HG02973 (cell line): Measurements from ENCODE around the gene RPS10.
"Not testable (repeated sequence)": the region's sequence is repeated elsewhere in the genome, so short reads cannot be mapped to it uniquely, and the experiment has no call there.

Source experiments
- ATAC-seq: cut with Tn5 transposase; IDR thresholded peaks from one replicate; pipeline ENCODE4 v1.9.1; 2021; ENCODE audit warnings: moderate library complexity; ENCODE audit not compliant: unreplicated experiment

RPS10 gene

DNA sequence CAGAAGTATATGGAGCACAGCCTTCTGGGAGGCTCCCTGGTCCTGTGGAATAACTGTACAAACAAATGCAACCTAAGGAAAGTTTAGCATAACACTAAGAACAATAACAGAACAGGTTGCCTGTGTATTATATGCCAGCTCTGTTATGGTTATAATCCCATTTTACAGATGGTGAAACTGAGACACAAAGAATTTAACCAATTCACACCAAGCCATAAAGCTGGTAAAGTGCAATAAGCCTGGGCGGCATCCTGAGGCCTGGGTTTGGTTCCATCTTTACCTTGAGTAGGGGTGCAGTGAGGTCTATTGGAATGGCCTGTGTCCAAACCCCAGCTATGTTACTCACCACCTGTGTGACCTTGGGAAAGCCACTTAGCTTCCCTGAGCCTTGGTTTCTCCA is 25.3 kb upstream of the RPS10 start:
- no peak for ATAC-seq

DNA sequence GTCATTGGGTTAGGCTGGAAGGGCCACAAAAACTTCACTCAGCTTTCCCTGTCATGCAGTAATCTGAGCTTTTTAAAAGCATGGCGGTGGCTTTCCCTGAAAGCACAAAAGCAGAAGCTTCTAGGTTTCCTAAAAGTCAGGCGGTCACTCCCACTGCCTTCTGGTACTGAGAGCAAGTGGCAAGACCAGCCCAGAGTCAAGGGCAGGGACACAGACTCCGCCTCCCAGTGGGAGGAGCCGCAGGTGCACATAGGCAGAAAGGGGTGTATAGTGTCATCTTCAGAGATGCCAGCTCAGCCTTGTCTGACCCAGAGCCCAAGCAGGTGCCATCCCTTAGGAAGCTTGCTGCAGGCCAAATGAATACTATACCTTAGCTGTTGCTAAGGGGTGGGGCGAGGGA is 22.0 kb upstream of the RPS10 start:
- ATAC-seq, result no peak

DNA sequence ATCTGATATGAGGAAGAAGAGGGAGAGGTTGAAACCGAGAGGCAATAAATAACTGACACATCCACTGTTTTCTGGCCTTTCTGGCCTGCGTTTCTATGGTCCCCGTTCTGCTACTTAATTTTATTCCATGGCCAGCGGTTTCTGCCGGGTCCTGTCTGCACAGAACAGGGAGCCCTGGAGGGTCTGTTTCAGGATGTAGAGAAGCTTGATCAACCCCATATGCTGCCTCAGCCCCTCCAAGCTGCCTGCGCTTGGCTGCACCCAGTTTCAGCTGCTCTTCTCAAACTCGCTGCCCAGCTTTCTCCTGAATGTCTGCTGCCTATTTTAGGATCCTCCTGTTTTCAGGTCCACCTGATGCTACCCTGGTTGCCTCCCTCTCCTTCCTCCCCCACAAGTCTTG is 21.5 kb upstream of the RPS10 start:
- no peak for ATAC-seq

DNA sequence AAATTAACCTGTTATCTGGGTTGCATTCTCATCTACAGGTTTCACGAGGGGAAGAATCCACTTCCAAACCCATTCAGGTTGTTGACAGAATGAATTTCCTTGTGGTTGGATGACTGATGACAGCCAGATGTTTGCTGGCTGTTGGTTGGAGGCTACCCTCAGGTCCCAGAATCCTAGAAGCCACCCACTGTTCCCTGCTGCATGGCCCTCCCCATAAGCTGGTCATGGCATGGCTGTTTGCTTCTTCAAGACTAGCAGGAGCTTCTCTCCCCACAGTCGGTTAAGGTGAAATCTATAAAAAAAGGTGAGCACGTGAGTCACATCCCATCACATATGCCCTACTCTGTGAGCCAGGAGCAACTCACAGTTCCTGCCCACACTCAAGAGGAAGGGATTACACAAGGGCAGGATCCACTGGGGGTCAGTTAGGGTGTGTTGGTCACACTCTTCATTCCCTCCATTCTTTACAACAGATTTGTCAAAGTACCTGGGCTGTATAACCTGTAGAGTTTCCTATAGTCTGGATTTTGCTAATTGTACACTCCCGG is 19.5 kb upstream of the RPS10 start:
- ATAC-seq, result no peak

DNA sequence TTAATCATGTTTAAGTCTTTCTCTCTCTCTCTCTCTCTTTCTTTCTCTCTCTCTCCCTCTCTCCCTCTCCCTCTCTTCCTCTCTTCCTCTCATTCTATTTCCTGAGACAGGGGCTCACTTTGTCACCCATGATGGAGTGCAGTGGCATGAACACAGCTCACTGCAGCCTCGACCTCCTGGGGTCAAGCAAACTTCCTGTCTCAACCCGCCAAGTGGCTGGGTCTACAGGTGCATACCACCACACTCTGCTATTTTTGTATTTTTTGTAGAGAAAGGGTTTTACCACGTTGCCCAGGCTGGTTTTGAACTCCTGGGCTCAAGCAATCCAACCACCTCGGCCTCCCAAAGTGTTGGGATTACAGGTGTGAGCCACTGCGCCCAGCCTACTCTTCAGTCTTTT is 15.7 kb upstream of the RPS10 start:
- no peak for ATAC-seq

DNA sequence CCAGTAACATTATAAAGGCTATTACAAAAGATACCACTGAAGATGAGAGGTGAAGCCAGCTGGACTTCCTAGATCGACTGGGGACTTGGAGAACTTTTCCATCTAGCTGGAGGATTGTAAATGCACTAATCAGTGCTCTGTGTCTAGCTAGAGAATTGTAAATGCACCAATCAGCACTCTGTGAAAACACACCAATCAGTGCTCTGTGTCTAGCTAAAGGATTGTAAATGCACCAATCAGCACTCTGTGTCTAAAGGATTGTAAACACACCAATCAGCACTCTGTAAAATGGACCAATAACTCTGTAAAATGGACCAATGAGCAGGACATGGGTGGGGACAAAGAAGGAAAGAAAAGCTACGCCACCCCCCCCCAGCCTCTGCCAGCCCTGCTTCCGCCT is 13.6 kb upstream of the RPS10 start:
- no peak for ATAC-seq

DNA sequence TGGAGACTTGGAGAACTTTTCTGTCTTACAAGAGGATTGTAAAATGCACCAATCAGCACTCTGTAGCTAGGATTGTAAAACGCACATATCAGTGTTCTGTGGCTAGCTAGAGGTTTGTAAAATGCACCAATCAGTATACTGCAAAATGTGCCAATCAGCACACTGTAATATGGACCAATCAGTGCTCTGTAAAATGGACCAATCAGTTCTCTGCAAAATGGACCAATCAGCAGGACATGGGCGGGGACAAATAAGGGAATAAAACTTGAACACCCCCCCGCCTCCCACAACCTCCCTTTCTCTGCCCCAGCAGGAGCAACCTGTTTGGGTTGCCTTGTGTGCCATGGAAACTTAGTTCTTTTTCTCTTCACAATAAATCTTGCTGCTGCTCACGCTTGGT is 12.8 kb upstream of the RPS10 start:
- ATAC-seq, result no peak

DNA sequence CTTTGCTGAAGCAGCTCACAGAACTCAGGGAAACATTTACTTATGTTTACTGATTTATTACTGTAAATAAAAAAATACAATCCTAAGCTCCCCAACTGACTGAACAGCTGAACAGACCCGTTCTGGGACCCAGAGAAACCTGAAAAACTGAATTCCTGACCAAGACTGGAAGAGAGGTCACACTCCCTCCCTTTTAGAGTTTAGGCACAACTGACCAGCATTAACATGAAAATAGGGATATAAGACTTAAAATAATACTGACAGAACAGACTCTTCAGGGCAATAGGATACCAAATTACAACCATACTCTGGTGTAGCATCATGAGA is 11.7 kb upstream of the RPS10 start:
- ATAC-seq, result no peak

DNA sequence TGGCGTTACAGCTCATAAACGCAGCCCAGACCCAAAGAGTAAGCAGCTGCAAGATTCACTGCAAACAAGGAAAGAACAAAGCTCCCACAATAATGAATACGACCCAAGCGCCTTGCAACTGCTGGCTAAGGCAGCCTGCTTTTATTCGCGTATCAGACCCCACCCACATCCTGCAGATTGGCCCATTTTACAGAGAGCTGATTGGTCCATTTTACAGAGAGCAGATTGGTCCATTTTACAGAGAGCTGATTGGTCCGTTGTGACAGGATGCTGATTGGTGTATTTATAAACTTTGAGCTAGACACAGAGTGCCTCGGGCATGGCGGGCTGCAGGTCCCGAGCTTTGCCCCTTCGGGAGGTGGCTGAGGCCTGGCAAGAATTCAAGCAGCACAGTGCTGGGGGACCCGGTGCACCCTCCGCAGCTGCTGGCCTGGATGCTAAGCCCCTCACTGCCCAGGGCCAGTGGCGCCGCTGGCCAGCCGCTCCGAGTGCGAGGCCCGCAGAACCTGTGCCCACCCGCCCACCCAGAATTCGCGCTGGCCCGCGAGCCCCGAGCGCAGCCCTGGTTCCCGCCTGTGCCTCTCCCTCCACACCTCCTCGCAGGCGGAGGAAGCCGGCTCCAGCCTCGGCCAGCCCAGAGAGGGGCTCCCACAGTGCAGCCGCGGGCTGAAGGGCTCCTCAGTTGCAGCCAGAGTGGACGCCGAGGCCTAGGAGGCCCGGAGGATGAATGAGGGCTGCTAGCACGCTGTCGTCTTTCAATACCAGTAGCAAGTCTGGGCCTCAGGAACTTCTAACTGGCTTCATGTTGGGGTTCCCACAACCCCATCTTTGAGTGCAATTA is 11.2 kb upstream of the RPS10 start:
- ATAC-seq, result no peak

DNA sequence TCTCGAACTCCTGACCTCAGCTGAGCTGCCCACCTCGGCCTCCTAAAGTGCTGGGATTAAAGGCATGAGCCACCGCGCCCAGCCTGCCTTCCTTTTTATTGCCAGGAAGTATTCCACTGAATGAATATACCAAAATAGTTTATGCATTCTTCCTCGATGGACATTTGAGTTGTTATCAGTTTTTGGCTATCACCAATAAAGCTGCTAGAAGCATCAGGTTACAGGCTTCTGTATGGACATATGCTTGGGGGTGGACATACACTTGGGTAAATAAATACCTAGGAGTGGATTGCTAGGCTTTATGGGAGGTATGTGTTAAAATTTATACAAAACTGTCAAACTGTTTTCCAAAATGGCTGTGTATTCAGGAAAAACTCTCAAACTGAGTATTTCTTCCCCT is 10.0 kb upstream of the RPS10 start:
- no peak for ATAC-seq

DNA sequence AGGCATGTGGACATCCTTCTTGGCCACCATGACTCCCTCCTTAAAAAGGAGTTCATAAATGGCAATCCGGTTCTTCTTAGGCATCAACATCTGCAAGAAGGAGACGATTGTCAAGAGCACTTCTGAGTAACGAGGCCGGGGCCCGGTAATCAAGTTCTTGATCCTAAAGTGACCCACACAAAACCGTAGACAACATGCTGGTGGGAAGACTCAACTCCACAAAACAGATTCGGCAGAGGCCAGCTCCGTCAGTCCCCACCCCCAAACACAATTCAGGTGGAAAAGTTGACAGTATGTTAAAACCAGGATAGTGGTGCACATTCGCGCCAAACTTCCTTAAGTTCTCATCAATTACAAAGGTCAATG is 754 bp downstream of the RPS10 start:
- ATAC-seq, result no peak

DNA sequence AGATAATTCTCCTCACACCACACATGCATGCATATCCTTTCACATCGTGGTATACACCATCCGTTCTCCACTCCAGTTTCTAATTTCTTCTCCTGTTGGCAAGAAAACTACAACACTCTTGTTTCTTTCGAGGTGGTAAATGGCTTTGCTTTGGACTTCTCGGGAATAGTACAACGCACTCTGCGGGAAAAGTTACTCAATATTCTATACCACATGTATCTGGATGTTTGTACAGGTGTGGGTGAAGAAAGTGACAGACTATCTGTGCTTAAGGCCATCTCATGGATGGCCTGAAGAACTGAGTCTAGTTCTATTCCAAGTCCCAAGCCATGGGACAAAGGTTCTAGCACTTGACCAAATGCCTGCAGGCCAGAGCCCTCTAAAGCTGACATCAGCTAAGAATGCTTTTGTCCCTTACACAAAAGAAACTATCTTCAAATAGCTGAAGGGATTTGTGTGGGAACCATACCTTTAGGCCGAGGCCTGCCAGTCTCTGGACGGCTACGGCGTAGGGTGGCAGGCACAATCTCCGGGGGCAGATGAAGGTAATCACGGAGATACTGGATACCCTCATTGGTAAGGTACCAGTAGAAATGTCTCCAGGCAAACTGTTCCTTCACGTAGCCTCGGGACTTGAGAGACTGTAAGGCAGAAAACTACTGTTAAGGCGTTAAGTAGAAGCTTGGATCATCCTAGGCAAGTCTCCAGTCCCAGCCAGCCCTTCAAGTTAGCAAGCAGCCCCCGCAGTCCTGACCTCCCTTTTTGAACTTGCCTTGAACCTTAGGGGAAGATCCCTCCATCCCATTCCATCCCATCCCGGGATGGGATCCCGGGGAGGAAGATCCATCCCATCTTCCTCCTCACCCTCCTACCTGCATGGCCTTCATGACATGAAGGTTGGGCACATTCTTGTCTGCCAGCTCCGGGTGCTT is 1.4 kb downstream of the RPS10 start:
- no peak for ATAC-seq

DNA sequence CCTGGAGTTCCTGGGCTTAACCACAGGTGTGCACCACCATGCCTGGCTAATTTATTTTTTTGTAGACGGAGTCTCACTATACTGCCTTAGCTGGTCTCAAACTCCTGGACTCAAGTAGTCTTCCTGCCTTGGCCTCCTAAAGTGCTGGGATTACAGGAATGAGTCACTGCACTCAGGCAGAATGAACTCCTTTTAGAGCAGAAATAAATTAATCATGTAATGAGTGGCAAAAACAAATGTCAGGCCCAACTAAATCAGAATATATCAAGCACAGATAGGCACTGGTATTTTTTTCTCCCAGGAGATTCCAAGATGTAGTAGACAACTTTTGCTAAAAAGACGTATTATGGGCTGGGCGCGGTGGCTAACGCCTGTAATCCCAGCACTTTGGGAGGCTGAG is 2.6 kb downstream of the RPS10 start:
- ATAC-seq, result no peak

DNA sequence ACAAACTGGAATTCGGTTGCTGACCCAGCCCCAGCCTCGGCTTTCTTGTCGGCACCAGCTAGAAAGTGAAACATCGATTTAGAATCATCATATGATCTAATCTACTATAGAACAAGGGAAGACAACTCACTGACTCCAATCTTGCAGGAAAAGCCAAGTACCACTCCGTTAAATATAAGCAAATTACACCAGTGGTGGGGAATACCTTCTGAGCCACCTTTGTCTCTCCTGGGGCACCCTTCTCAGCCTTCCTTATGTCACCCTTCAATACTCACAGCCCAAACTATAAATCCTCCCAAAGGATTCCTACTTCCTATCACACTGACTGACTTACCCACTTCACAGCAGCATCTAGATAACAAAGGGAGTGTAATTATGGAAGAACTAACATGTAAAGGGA is 7.5 kb downstream of the RPS10 start:
- no peak for ATAC-seq

DNA sequence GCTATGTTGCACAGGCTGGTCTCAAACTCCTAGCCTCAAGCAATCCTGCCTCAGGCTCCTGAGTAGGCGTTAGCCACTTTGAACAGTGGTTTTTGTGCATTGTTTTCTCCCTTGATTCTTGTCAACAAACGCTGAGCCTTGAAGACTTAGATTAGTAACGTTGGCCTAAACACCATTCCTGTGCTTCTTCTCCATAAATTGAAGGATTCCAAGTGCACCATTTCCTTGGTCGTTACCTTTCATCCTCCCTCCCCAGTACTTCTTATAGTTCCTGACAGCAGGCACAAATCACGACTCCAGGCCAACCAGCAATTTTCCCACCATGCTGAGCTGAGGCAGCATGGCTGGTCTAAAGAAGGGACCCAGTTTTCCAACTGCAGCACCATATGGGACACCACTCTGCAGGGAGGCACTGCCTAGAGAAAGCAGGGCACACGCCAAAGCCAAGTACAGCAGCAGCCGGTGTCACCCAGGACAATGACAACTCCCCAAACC is 8.9 kb downstream of the RPS10 start:
- ATAC-seq, result no peak

DNA sequence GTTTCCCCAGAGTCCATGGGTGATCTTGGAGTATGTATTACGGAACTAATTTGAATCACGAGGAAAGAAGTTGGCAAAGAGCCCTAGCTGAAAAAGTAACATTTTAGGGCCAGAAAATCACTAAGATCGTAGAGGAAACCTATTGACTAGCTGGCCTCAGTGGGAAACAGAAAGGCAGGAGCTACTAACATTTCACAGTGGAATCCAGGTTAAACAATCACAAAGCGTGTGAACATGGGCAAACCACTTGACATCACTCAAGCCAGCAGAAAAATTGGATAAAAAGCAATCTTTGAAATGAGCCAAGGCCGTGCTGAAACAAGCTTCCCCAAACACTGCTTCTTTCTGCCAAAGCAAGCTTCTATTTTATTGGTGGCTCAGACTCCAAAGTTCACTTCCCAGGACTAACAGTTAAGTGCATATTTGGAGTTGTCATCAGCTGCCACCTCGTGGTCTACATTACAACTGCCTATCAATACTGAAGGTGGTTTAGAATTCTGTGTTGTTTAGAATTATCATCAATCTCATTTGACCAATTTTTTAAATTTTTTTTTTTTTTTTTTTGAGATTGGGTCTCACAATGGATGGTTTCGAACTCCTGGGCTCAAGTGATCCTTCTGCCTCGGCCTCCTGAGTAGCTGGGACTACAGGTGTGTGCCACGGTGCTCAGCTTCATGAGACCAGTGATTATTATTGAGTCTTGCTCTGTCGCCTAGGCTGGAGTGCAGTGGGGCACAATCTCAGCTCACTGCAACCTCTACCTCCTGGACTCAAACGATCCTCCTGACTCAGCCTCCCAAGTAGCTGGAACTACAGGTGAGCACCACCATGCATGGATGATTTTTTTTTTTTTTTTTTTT is 10.6 kb downstream of the RPS10 start:
- no peak for ATAC-seq

DNA sequence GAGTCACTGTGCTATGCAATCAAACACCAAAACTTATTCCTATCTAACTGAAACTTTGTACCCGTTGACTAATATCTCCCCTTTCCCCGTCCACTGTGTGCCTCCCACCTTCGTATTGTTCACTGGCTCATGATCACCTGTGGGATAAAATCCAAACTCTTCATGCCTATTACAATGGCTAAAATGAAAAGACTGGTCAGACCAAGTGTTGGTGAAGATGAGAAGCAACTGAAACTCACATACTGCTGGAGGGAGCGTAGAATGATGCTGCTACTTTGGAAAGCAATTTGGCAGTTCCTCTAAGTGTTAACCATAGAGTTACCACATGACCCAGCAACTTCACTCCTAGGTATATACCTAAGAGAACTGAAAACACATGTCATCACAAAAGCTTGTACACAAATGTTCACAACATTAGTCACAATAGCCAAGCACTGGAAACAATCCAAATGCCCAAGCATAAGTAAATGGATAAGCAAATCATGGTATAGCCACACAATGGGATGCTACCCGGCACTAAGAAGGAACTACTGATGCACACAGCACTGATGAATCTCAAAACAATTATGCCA is 13.1 kb downstream of the RPS10 start:
- no peak for ATAC-seq

DNA sequence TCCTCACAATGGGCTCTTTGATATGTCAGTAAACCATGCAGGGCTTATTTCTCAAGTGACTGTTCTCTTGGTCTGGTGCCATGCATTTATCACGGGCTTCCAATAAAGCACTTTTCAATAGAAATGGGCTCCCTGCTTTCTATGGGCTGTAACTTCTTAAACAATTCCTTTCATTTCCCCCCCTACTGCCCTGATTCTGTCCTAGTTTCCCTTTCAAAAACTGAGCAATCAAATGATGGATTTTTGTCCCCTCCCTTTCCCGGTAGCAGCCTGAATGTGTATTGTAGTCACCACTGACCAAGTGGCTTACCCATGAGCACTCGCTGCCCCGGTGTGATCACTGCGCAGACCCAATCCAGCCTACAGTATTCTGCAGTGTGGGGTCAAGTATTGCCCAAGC is 13.9 kb downstream of the RPS10 start:
- ATAC-seq, result no peak

DNA sequence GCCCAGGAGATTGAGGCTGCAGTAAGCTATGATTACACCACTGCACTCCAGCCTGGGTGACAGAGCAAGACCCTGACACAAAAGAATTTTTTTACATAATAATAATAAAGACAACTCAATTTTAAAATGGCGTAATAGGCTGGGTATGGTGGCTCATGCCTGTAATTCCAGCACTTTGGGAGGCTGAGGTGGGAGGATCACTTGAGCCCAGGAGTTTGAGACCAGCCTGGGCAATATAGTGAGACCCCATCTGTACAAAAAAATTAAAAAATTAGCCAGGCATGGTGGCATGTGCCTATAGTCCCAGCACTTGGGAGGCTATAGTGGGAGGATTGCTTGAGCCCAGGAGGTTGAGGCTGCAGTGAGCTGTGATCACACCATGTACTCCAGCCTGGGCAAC is 18.0 kb downstream of the RPS10 start:
- not testable (repeated sequence) for ATAC-seq

DNA sequence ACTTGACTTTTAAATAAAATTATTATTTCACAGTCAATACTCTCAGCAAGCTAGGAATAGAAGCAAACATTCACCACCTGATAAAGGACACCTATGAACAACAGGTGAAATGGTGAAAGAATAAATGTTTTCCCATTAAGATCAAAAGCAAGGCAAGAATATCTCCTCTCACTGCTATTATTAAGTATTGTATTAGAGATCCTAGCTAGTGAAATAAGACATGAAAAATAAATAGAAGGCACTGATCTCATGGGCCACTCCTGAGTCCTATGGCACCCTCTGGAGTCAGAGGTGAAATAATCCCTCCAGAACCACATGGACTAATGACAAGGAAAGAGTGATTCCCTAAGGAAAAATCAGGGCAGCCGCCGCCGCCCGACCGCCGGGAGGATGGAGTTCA is 29.4 kb downstream of the RPS10 start:
- no peak for ATAC-seq

DNA sequence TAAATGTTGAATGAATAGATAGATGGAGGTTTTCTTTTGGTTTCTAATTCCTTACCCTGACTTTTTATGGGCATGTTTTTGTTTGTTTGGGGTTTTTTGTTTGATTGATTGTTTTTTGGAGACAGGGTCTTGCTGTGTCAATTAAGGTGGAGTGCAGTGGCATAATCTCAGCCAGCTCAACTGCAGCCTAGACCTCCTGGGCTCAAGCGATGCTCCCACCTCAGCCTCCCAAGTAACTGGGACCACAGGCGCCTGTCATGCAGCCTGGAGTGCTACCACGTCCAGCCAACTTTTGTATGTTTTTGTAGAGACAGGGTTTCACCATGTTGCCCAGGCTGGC is 31.9 kb downstream of the RPS10 start:
- ATAC-seq, result no peak
